ENCODE measurements around the gene UBTD2. TPM values are rescaled to one million over a fixed set of nuclear protein-coding genes. Genes with fewer than 3 reads are reported as not detected.

UBTD2 gene
- total RNA-seq, 1 experiment from 2014 or later: 42.6 TPM

- no CpG with 5 or more reads among the region's 4 CpGs for WGBS (ENCODE audit: extremely low coverage, insufficient read length, low lambda C conversion rate)
- no peak overlapping the region for H3K4ac ChIP-seq (ENCODE audit: low read depth, low read length)
- Mint-ChIP-seq H3K4me1 (peaks cover 10 to 22% of the 10 kb centered on the region in 2 experiments), H3K9me3 (no peaks in the 10 kb centered on the region), H3K27me3 (ENCODE audit: low read depth) (no peaks in the 10 kb centered on the region), H3K36me3 (ENCODE audit: insufficient read depth in 1 of 3, low read depth in 3 of 3) (peaks cover 10 to 24% (median 13%) of the 10 kb centered on the region in 3 experiments; a peak in 5 of 7 replicates), H3K4me3 (no peak overlapping the region), H3K27ac (no peak overlapping the region)
- H3K14ac ChIP-seq (ENCODE audit: insufficient read depth, low read length): no peak overlapping the region
- peaks cover 18% of the 10 kb centered on the region for H3K79me2 ChIP-seq (ENCODE audit: insufficient read depth, low read length)
- H4K20me1 ChIP-seq (ENCODE audit: control insufficient read depth, insufficient read depth, insufficient read length): no peaks in the 10 kb centered on the region
- no peak overlapping the region for H3K27ac ChIP-seq (ENCODE audit: insufficient read length, low read depth, low read length)
- no peak overlapping the region for H2BK12ac ChIP-seq (ENCODE audit: insufficient read length, low read depth, low read length)
- no peak overlapping the region for H3K4me2 ChIP-seq (ENCODE audit: insufficient read depth, insufficient read length, low read length)
- no peak overlapping the region for H4K91ac ChIP-seq (ENCODE audit: insufficient read length, low read depth, low read length)
- no peaks in the 10 kb centered on the region for H3K23me2 ChIP-seq (ENCODE audit: insufficient read length, low read depth, low read length, poor library complexity, severe bottlenecking)
- no peak overlapping the region for H3T11ph ChIP-seq (ENCODE audit: low read length)
- no peaks in the 10 kb centered on the region for H3K9me3 ChIP-seq (ENCODE audit: control insufficient read depth, low read depth, low read length)
- H3K23ac ChIP-seq (ENCODE audit: insufficient read length, low read depth, low read length): no peak overlapping the region
- no peak overlapping the region for H2BK20ac ChIP-seq (ENCODE audit: low read depth, low read length, poor library complexity, severe bottlenecking)
- peaks cover 1% of the 10 kb centered on the region; the same call in 1 of the 2 replicates for H3K4me1 ChIP-seq (ENCODE audit: insufficient read depth, low read length)
- H2AFZ ChIP-seq (ENCODE audit: low read length): no peak overlapping the region
- H3K9ac ChIP-seq (ENCODE audit: extremely low read depth, insufficient read length, low read length): no peak overlapping the region
- H3K56ac ChIP-seq (ENCODE audit: insufficient read length, low read depth, low read length): no peak overlapping the region
- no peaks in the 10 kb centered on the region for H3K27me3 ChIP-seq (ENCODE audit: insufficient read depth, low read length)
- H3K18ac ChIP-seq (ENCODE audit: insufficient read length, low read depth, low read length): no peak overlapping the region
- no peak overlapping the region for H2BK120ac ChIP-seq (ENCODE audit: low read depth, low read length, poor library complexity, severe bottlenecking)
- no peak overlapping the region for H4K8ac ChIP-seq (replicated peaks; ENCODE audit: insufficient read length, low read depth, low read length)
- TF ChIP-seq, protein P1, sequence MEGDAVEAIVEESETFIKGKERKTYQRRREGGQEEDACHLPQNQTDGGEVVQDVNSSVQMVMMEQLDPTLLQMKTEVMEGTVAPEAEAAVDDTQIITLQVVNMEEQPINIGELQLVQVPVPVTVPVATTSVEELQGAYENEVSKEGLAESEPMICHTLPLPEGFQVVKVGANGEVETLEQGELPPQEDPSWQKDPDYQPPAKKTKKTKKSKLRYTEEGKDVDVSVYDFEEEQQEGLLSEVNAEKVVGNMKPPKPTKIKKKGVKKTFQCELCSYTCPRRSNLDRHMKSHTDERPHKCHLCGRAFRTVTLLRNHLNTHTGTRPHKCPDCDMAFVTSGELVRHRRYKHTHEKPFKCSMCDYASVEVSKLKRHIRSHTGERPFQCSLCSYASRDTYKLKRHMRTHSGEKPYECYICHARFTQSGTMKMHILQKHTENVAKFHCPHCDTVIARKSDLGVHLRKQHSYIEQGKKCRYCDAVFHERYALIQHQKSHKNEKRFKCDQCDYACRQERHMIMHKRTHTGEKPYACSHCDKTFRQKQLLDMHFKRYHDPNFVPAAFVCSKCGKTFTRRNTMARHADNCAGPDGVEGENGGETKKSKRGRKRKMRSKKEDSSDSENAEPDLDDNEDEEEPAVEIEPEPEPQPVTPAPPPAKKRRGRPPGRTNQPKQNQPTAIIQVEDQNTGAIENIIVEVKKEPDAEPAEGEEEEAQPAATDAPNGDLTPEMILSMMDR (conservative IDR thresholded peaks at IDR 0.05): no peak
- peaks cover 21% of the 10 kb centered on the region for H3K79me1 ChIP-seq (ENCODE audit: insufficient read depth, low read depth, low read length, poor library complexity, severe bottlenecking)
- no peak overlapping the region for H2AK5ac ChIP-seq (ENCODE audit: insufficient read length, low read length)
- no peak overlapping the region for H2BK5ac ChIP-seq (ENCODE audit: insufficient read length, low read length)
- H4K5ac ChIP-seq (ENCODE audit: insufficient read length, low read depth, low read length): no peak overlapping the region
- H2BK15ac ChIP-seq (ENCODE audit: low read depth, low read length): no peak overlapping the region
- no peak for DNase-seq
Measured at GRCh38 chr5:172264815-172265395, 18.7 kb downstream of the UBTD2 start.
